ENCODE results near the gene UBFD1. TPM values are rescaled to one million over a fixed set of nuclear protein-coding genes. Genes with fewer than 3 reads are reported as not detected.

The UBFD1 gene
- total RNA-seq, 1 experiment from 2014 or later: 98.2 TPM

DNA sequence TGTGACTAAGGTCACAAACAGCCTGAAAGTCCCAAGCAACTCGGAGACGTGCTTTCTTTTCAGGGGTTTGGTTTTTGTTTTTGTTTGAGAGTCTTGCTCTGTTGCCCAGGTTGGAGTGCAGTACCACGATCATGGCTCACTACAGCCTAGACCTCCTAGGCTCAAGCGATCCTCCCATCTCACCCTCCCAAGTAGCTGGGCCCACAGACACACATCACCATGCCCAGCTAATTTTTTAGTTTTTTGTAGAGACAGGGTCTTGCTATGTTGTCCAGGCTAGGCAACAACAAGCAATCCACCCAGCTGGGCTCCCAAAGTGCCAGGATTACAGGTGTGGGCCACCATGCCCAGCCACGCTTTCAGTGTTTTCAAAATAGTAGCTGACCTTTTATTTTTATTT is 27.5 kb upstream of the UBFD1 start:
- POLR2A ChIA-PET (ENCODE audit: unreplicated experiment): interaction anchor here (0.6 kb wide), 1 partner anchor 1220 kb away, joined by 6 read pairs; no protein-coding TSS in a partner anchor
- intact Hi-C loops (cut with micrococcal nuclease; ENCODE audit: unreplicated experiment): no loop called here
- H2AFZ ChIP-seq: no peak overlapping the region
- CTCF ChIA-PET: interaction anchor here (0.5 kb wide), 1 partner anchor 198 kb away, joined by 3 read pairs; no protein-coding TSS in a partner anchor
- no TSS peak for BruUV-seq (replicated peaks)
- H3K9me3 ChIP-seq (ENCODE audit: insufficient read depth, low read depth): no peaks in the 10 kb centered on the region
- no peaks in the 10 kb centered on the region for H3K4me1 ChIP-seq (replicated peaks; ENCODE audit: insufficient read depth)
- H3K36me3 ChIP-seq (ENCODE audit: low read depth): peaks cover 19% of the 10 kb centered on the region; the same call in 1 of the 2 replicates
- H3K27me3 ChIP-seq (ENCODE audit: insufficient read depth, low read depth): no peaks in the 10 kb centered on the region
- no peaks in the 10 kb centered on the region for H3F3A ChIP-seq (ENCODE audit: insufficient read depth, low read depth)
- no peak overlapping the region for H3K27ac ChIP-seq
- no peak for DNase-seq
- no peaks in the 10 kb centered on the region for H3K79me2 ChIP-seq (ENCODE audit: low read depth)
- no peak overlapping the region for H3K4me2 ChIP-seq
- 0 out of 2 replicates have a peak, but pooled peaks cover 3% of the 10 kb centered on the region for H4K20me1 ChIP-seq (ENCODE audit: insufficient read depth)
- H3K4me3 ChIP-seq: no peak overlapping the region
- TF ChIP-seq EZH2 (IDR thresholded peaks at IDR 0.05; ENCODE audit: low read depth): no peak
- no peak for TF ChIP-seq CTCF (conservative IDR thresholded peaks at IDR 0.05)
- no peaks in the 10 kb centered on the region for H3K9me2 ChIP-seq (ENCODE audit: insufficient read depth)

GRCh38 chr16:23532448-23532847 is 25.1 kb upstream of the UBFD1 start:
- intact Hi-C loops (cut with micrococcal nuclease; ENCODE audit: unreplicated experiment): no loop called here
- no peaks in the 10 kb centered on the region for H3F3A ChIP-seq (ENCODE audit: insufficient read depth, low read depth)
- BruUV-seq (replicated peaks): no TSS peak

DNA sequence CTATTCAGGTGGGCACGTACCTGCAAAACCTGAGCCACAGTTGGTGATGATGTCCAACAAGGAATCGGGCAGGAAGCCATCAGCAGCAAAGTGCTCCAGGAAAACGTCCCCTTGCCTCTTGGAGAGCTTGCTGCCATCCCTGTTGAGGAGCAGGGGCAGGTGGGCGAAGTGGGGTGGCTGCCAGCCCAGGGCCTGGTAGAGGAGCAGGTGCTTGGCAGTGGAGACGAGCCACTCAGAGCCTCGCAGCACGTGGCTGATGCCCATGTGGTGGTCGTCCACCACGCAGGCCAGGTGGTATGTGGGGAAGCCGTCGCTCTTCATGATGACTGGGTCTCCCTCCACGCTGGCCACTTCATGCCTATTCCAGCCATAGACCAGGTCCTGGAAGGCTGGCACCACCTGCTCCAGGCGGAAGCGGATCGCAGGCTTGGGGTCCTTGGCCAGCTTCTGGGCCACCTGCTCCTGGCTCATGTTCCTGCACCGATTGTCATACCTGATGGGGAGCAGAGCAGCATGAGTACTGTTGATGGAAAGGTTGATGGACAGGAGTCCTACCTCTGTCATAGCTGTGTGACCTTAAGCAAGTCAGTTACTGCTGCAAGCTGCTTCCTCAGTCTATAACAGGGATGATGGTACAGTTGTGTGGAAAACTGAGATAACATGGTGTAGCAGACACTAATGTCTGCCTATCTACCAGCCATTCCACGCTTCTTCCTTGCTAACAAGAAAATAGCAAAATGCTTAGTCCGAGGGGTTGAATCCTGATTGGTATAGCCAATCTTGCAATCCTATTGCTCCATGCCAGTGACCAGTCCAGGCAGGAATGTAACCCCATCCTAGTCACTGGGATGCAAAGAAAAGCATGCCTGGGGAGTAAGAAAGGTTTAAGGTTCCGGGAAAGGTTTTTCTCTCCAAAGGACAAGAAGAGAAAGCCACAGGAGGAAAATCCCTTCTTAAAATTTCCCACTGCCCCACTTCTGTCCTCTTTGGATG is 22.4 kb upstream of the UBFD1 start:
- H3K27me3 ChIP-seq (ENCODE audit: insufficient read depth, low read depth): no peaks in the 10 kb centered on the region
- no peak overlapping the region for H3K27ac ChIP-seq
- TF ChIP-seq CTCF (conservative IDR thresholded peaks at IDR 0.05) (no peak), EZH2 (IDR thresholded peaks at IDR 0.05; ENCODE audit: low read depth) (no peak)
- H3F3A ChIP-seq (ENCODE audit: insufficient read depth, low read depth): no peaks in the 10 kb centered on the region
- H3K9me2 ChIP-seq (ENCODE audit: insufficient read depth): no peaks in the 10 kb centered on the region
- H4K20me1 ChIP-seq (ENCODE audit: insufficient read depth): 0 out of 2 replicates have a peak, but pooled peaks cover 3% of the 10 kb centered on the region
- no peak overlapping the region for H3K4me3 ChIP-seq
- intact Hi-C loops (cut with micrococcal nuclease; ENCODE audit: unreplicated experiment): no loop called here
- ChIA-PET POLR2A (ENCODE audit: unreplicated experiment) (no interaction called here), CTCF (no interaction called here)
- DNase-seq: no peak
- H3K4me1 ChIP-seq (replicated peaks; ENCODE audit: insufficient read depth): peaks cover 18% of the 10 kb centered on the region
- H3K9me3 ChIP-seq (ENCODE audit: insufficient read depth, low read depth): no peaks in the 10 kb centered on the region
- H3K4me2 ChIP-seq: no peak overlapping the region
- no TSS peak for BruUV-seq (replicated peaks)
- peaks cover 24% of the 10 kb centered on the region; the same call in 1 of the 2 replicates for H3K36me3 ChIP-seq (ENCODE audit: low read depth)
- no peak overlapping the region for H2AFZ ChIP-seq
- no peaks in the 10 kb centered on the region for H3K79me2 ChIP-seq (ENCODE audit: low read depth)

More at GRCh38 chr16:23532448-23532847, 25.1 kb upstream of the UBFD1 start:
- Histone ChIP-seq H3K4me1 (replicated peaks; ENCODE audit: insufficient read depth) (no peaks in the 10 kb centered on the region), H3K79me2 (ENCODE audit: low read depth) (no peaks in the 10 kb centered on the region), H4K20me1 (ENCODE audit: insufficient read depth) (0 out of 2 replicates have a peak, but pooled peaks cover 3% of the 10 kb centered on the region), H3K9me2 (ENCODE audit: insufficient read depth) (no peaks in the 10 kb centered on the region), H3K27ac (no peak overlapping the region), H3K9me3 (ENCODE audit: insufficient read depth, low read depth) (no peaks in the 10 kb centered on the region), H2AFZ (no peak overlapping the region), H3K36me3 (ENCODE audit: low read depth) (peaks cover 19% of the 10 kb centered on the region; the same call in 1 of the 2 replicates), H3K27me3 (ENCODE audit: insufficient read depth, low read depth) (no peaks in the 10 kb centered on the region), H3K4me2 (no peak overlapping the region), H3K4me3 (no peak overlapping the region)
- CTCF ChIA-PET: no interaction called here
- no peak for DNase-seq
- TF ChIP-seq CTCF (conservative IDR thresholded peaks at IDR 0.05) (no peak), EZH2 (IDR thresholded peaks at IDR 0.05; ENCODE audit: low read depth) (no peak)
- POLR2A ChIA-PET (ENCODE audit: unreplicated experiment): no interaction called here

Data from PC-9 (cell line).